H9 (cell line): ENCODE results near the gene FAM72B. TPM values are rescaled to one million over a fixed set of nuclear protein-coding genes. Genes with fewer than 3 reads are reported as not detected.
A peak's percentile ranks its signal among the peaks of the same experiment; 100 is the strongest.
"Not testable (repeated sequence)": the region's sequence is repeated elsewhere in the genome, so short reads cannot be mapped to it uniquely, and the experiment has no call there.

Source experiments
- DNase-seq: peaks from one replicate; pipeline ENCODE4 v3.0.0-alpha.2; 2017
- H2AFZ ChIP-seq: one replicate; pipeline ENCODE4 v1.6.1; 2013; ENCODE audit warnings: mild to moderate bottlenecking, low read length, control low read depth, moderate library complexity
- H2AK5ac ChIP-seq: 2 replicates; pipeline ENCODE4 v1.6.1; 2013; ENCODE audit warnings: low read length, control low read depth, mixed read lengths; ENCODE audit not compliant: insufficient read length
- H2BK120ac ChIP-seq: one replicate; pipeline ENCODE4 v1.6.1; 2013; ENCODE audit warnings: low read depth, mild to moderate bottlenecking, low read length, control low read depth, inconsistent platforms; ENCODE audit not compliant: poor library complexity, severe bottlenecking
- H2BK12ac ChIP-seq: 2 replicates; pipeline ENCODE4 v1.6.1; 2013; ENCODE audit warnings: low read length, control low read depth, mixed read lengths, low read depth; ENCODE audit not compliant: insufficient read length
- H2BK15ac ChIP-seq: 2 replicates; pipeline ENCODE4 v1.6.1; 2013; ENCODE audit warnings: low read depth, low read length, control low read depth
- H2BK20ac ChIP-seq: one replicate; pipeline ENCODE4 v1.6.1; 2013; ENCODE audit warnings: low read depth, mild to moderate bottlenecking, low read length, control low read depth, inconsistent platforms; ENCODE audit not compliant: poor library complexity, severe bottlenecking
- H2BK5ac ChIP-seq: 2 replicates; pipeline ENCODE4 v1.6.1; 2013; ENCODE audit warnings: low read length, control low read depth, mixed read lengths; ENCODE audit not compliant: insufficient read length
- H3K14ac ChIP-seq: 2 replicates; pipeline ENCODE4 v1.6.1; 2013; ENCODE audit warnings: low read length, control low read depth; ENCODE audit not compliant: insufficient read depth
- H3K18ac ChIP-seq: 2 replicates; pipeline ENCODE4 v1.6.1; 2013; ENCODE audit warnings: low read depth, mild to moderate bottlenecking, mixed read lengths, low read length, control low read depth; ENCODE audit not compliant: insufficient read length
- H3K23ac ChIP-seq: 2 replicates; pipeline ENCODE4 v1.6.1; 2013; ENCODE audit warnings: low read length, control low read depth, mixed read lengths, low read depth; ENCODE audit not compliant: insufficient read length
- H3K23me2 ChIP-seq: 2 replicates; pipeline ENCODE4 v1.6.1; 2013; ENCODE audit warnings: low read depth, mild to moderate bottlenecking, mixed read lengths, low read length, control low read depth; ENCODE audit not compliant: insufficient read length, poor library complexity, severe bottlenecking
- H3K27ac ChIP-seq: 2 replicates; pipeline ENCODE4 v1.5.1; 2013; ENCODE audit warnings: low read length, control low read depth, mixed read lengths, low read depth; ENCODE audit not compliant: insufficient read length
- H3K27me3 ChIP-seq: 2 replicates; pipeline ENCODE4 v1.6.1; 2013; ENCODE audit warnings: low read length, control low read depth, inconsistent platforms; ENCODE audit not compliant: insufficient read depth
- H3K4ac ChIP-seq: 2 replicates; pipeline ENCODE4 v1.6.1; 2013; ENCODE audit warnings: low read depth, mild to moderate bottlenecking, control low read depth, inconsistent platforms, low read length, moderate library complexity
- H3K4me1 ChIP-seq: 2 replicates; pipeline ENCODE4 v1.6.1; 2013; ENCODE audit warnings: low read length, control low read depth, inconsistent platforms; ENCODE audit not compliant: insufficient read depth
- H3K4me2 ChIP-seq: 2 replicates; pipeline ENCODE4 v1.6.1; 2013; ENCODE audit warnings: low read length, control low read depth, mixed read lengths; ENCODE audit not compliant: insufficient read length, insufficient read depth
- H3K56ac ChIP-seq: 2 replicates; pipeline ENCODE4 v1.6.1; 2013; ENCODE audit warnings: low read depth, mild to moderate bottlenecking, mixed read lengths, low read length, control low read depth; ENCODE audit not compliant: insufficient read length
- H3K79me1 ChIP-seq: 2 replicates; pipeline ENCODE4 v1.6.1; 2013; ENCODE audit warnings: low read depth, mild to moderate bottlenecking, moderate library complexity, low read length, control low read depth, inconsistent platforms; ENCODE audit not compliant: insufficient read depth, poor library complexity, severe bottlenecking
- H3K79me2 ChIP-seq: 2 replicates; pipeline ENCODE4 v1.6.1; 2013; ENCODE audit warnings: low read length, control low read depth, inconsistent platforms; ENCODE audit not compliant: insufficient read depth
- H3K9ac ChIP-seq: 2 replicates; pipeline ENCODE4 v1.6.1; 2013; ENCODE audit warnings: low read length, control low read depth, mixed read lengths; ENCODE audit not compliant: insufficient read length; ENCODE audit errors: extremely low read depth
- H3K9me3 ChIP-seq: one replicate; pipeline ENCODE4 v1.6.1; 2013; ENCODE audit warnings: low read depth, low read length, inconsistent platforms; ENCODE audit not compliant: control insufficient read depth
- H3T11ph ChIP-seq: one replicate; pipeline ENCODE4 v1.6.1; 2013; ENCODE audit warnings: mild to moderate bottlenecking, low read length, control low read depth, inconsistent platforms
- H4K20me1 ChIP-seq: one replicate; pipeline ENCODE4 v1.6.1; 2013; ENCODE audit not compliant: control insufficient read depth, insufficient read length, insufficient read depth
- H4K5ac ChIP-seq: 2 replicates; pipeline ENCODE4 v1.6.1; 2013; ENCODE audit warnings: low read depth, mild to moderate bottlenecking, mixed read lengths, low read length, control low read depth; ENCODE audit not compliant: insufficient read length
- H4K8ac ChIP-seq: replicated peaks from 2 replicates; pipeline ENCODE4 v1.6.1; 2013; ENCODE audit warnings: low read length, control low read depth, mixed read lengths, low read depth; ENCODE audit not compliant: insufficient read length
- H4K91ac ChIP-seq: 2 replicates; pipeline ENCODE4 v1.6.1; 2013; ENCODE audit warnings: low read depth, mild to moderate bottlenecking, moderate library complexity, mixed read lengths, low read length, control low read depth; ENCODE audit not compliant: insufficient read length
- H3K27ac Mint-ChIP-seq, 3 experiments: 2 replicates in 2 of 3; 3 replicates in 1 of 3; pipeline ENCODE4 v1.8.0; 2020 to 2021; ENCODE audit warnings: mixed read lengths in 3 of 3, mild to moderate bottlenecking in 1 of 3, moderate library complexity in 1 of 3
- H3K27me3 Mint-ChIP-seq: 2 replicates; pipeline ENCODE4 v1.8.0; 2021; ENCODE audit warnings: low read depth, mild to moderate bottlenecking, moderate library complexity, mixed read lengths
- H3K36me3 Mint-ChIP-seq, 3 experiments: 2 replicates in 2 of 3; 3 replicates in 1 of 3; pipeline ENCODE4 v1.8.0; 2020 to 2021; ENCODE audit warnings: low read depth in 3 of 3, mixed read lengths in 3 of 3; ENCODE audit not compliant: insufficient read depth in 1 of 3
- H3K4me1 Mint-ChIP-seq, 2 experiments: 2 replicates each; pipeline ENCODE4 v1.8.0; 2020; ENCODE audit warnings: mixed read lengths in 2 of 2
- H3K4me3 Mint-ChIP-seq, 2 experiments: 2 replicates in 1 of 2; 3 replicates in 1 of 2; pipeline ENCODE4 v1.8.0; 2020 to 2021; ENCODE audit warnings: mild to moderate bottlenecking in 2 of 2, mixed read lengths in 2 of 2, moderate library complexity in 1 of 2
- H3K9me3 Mint-ChIP-seq, 2 experiments: 2 replicates in 1 of 2; 3 replicates in 1 of 2; pipeline ENCODE4 v1.8.0; 2020; ENCODE audit warnings: mild to moderate bottlenecking in 2 of 2, mixed read lengths in 2 of 2, moderate library complexity in 1 of 2
- WGBS: extraction: QIAGEN DNeasy Blood & Tissue Kit; methylation state at CpG from one replicate; pipeline ENCODE4 v1.1.7; 2013; ENCODE audit warnings: missing lambda C conversion rate, low lambda C conversion rate, mixed read lengths; ENCODE audit not compliant: insufficient read length; ENCODE audit errors: extremely low coverage; 5-methylcytosine and 5-hydroxymethylcytosine counted together
- total RNA-seq: library from RNA; stranded (reverse); gene quantifications from 2 replicates; pipeline ENCODE4 v1.2.1, GENCODE V29; 2021
- TF ChIP-seq, protein P1 (sequence below): fragments of 200-600 bp; sonication (generic); conservative IDR thresholded peaks from 3 replicates; pipeline ENCODE4 v1.8.0; 2021; ENCODE audit warnings: antibody characterized with exemption, mild to moderate bottlenecking

FAM72B gene
- total RNA-seq, 1 experiment from 2014 or later: 8.5 TPM

DNA sequence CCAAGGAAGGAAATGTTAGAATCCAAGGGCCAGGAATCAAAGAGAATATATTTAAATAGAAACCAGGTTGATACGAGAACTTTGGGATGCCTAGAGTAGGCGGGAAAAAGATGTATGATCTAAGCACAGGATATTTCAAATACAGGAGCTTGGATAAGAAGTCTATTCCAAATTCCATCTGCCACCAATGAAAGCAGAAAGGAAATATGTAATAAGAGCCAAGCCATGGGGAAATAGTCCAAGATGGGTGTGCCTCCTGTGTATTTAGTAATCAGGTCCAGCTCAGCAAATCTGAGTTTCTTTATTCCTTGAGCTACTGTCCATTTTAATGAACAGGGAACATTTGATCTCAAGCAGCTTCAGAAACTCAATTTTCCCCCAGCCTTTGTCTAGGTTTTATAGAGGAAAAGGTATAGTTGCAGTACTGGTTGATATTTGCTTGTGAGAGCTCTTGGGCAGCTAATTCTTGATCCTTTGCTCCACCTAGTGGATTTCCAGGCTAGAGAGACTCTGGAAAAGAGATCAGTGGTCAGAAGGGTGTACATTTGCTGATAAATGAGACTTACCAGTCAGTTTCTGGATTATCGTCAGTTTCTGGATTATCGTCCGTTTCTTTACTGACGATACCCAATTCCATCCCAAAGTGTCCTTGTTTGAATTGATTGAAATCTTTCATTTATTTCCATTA is 28.3 kb downstream of the FAM72B start:
- not testable (repeated sequence) for H3K14ac ChIP-seq, H3K9me3 ChIP-seq, H3K79me1 ChIP-seq, H3K23ac ChIP-seq, H4K91ac ChIP-seq, H3K4me3 Mint-ChIP-seq, H3K27ac ChIP-seq, H3K27me3 Mint-ChIP-seq, H3K18ac ChIP-seq, H2AK5ac ChIP-seq, H2BK5ac ChIP-seq, H3K4me1 Mint-ChIP-seq, H3K56ac ChIP-seq, H3K4me2 ChIP-seq, H2BK120ac ChIP-seq, H4K5ac ChIP-seq, H3K27me3 ChIP-seq, H3K9me3 Mint-ChIP-seq, H2BK15ac ChIP-seq, H3K27ac Mint-ChIP-seq, H3K23me2 ChIP-seq, DNase-seq, H3K4me1 ChIP-seq, H2BK12ac ChIP-seq, H3K4ac ChIP-seq, H3K36me3 Mint-ChIP-seq, H2AFZ ChIP-seq, H3K79me2 ChIP-seq, H3T11ph ChIP-seq, H4K8ac ChIP-seq, H4K20me1 ChIP-seq, H2BK20ac ChIP-seq, H3K9ac ChIP-seq
- TF ChIP-seq, protein P1, sequence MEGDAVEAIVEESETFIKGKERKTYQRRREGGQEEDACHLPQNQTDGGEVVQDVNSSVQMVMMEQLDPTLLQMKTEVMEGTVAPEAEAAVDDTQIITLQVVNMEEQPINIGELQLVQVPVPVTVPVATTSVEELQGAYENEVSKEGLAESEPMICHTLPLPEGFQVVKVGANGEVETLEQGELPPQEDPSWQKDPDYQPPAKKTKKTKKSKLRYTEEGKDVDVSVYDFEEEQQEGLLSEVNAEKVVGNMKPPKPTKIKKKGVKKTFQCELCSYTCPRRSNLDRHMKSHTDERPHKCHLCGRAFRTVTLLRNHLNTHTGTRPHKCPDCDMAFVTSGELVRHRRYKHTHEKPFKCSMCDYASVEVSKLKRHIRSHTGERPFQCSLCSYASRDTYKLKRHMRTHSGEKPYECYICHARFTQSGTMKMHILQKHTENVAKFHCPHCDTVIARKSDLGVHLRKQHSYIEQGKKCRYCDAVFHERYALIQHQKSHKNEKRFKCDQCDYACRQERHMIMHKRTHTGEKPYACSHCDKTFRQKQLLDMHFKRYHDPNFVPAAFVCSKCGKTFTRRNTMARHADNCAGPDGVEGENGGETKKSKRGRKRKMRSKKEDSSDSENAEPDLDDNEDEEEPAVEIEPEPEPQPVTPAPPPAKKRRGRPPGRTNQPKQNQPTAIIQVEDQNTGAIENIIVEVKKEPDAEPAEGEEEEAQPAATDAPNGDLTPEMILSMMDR: peak; percentile 42
- no CpG with 5 or more reads among the region's 6 CpGs for WGBS

DNA sequence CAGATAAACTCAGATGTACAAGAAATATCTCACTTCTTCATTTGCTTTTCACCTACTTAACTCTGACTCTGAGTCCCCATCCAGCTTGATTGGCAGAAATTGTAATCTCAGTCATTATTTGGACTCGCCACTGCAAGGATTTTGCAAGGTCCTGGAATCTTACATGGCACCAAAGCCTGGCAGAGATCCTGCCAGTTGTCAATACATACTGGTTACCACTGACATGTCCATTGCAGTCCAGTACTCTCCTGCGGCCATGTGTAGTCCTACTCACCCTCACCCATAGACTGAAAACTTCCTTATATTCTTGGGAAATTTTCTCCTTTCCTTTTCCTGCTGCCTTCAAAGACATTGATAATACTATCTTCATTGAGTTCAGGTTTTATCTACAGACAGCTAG is 29.3 kb downstream of the FAM72B start:
- not testable (repeated sequence) for H3K14ac ChIP-seq, H4K91ac ChIP-seq, H2BK15ac ChIP-seq, H3K9me3 Mint-ChIP-seq, H2AK5ac ChIP-seq, H2AFZ ChIP-seq, H3K79me2 ChIP-seq, DNase-seq, H4K8ac ChIP-seq, H3T11ph ChIP-seq, H4K20me1 ChIP-seq, H3K4me1 Mint-ChIP-seq, H4K5ac ChIP-seq, H3K56ac ChIP-seq, H3K4me2 ChIP-seq, H2BK120ac ChIP-seq, H2BK12ac ChIP-seq, H3K27ac ChIP-seq, H3K27me3 Mint-ChIP-seq, H3K4ac ChIP-seq, H3K23me2 ChIP-seq, H3K9me3 ChIP-seq, H3K4me3 Mint-ChIP-seq, H3K79me1 ChIP-seq, H2BK20ac ChIP-seq, H3K27ac Mint-ChIP-seq, H3K18ac ChIP-seq, H3K27me3 ChIP-seq, H3K36me3 Mint-ChIP-seq, H3K23ac ChIP-seq, H3K4me1 ChIP-seq, H3K9ac ChIP-seq, H2BK5ac ChIP-seq
- no CpG with 5 or more reads among the region's 2 CpGs for WGBS
